GM12878 (cell line): Measurements from ENCODE around the gene EIF3A.

Experiments
- ESRRA ChIP-seq: IDR thresholded peaks from 2 replicates; pipeline ENCODE4 v1.6.1; 2012; ENCODE audit warnings: mild to moderate bottlenecking, low read length, improper control_type of control experiment
- REST ChIP-seq: IDR thresholded peaks from 2 replicates; pipeline ENCODE4 v1.6.1; 2012; ENCODE audit warnings: mild to moderate bottlenecking, low read depth, low read length
- SREBF1 ChIP-seq: IDR thresholded peaks from 2 replicates; pipeline ENCODE4 v1.6.1; 2012; ENCODE audit warnings: mild to moderate bottlenecking, low read length
- USF2 ChIP-seq: IDR thresholded peaks from 2 replicates; pipeline ENCODE4 v1.6.1; 2011; ENCODE audit warnings: low read depth, low read length, improper control_type of control experiment, borderline replicate concordance
- ZBTB4 ChIP-seq: fragments of 450-650 bp; formaldehyde crosslinking; IDR thresholded peaks from 2 replicates; pipeline ENCODE4 v1.4.0; 2022; ENCODE audit warnings: mild to moderate bottlenecking, moderate library complexity
- ZNF384 ChIP-seq: IDR thresholded peaks from 2 replicates; pipeline ENCODE4 v1.6.1; 2012; ENCODE audit warnings: low read depth, mild to moderate bottlenecking, low read length, improper control_type of control experiment, borderline replicate concordance

- TF ChIP-seq SREBF1 (no peak), ZNF384 (no peak), USF2 (no peak), ESRRA (no peak), ZBTB4 (no peak), REST (no peak)
Observed at GRCh38 chr10:119115926-119116325, 35.3 kb upstream of the EIF3A start.
